NB4 (cell line): ENCODE results near the gene OBSCN.

Experiments
- DNase-seq: peaks from one replicate; pipeline ENCODE4 v3.0.0; 2010; ENCODE audit warnings: low read depth
- H3K4me3 ChIP-seq: one replicate; pipeline ENCODE4 v1.5.1; 2011; ENCODE audit warnings: mild to moderate bottlenecking, low read depth, low read length, moderate library complexity
- MYC ChIP-seq: IDR thresholded peaks from 2 replicates; pipeline ENCODE4 v1.6.1; 2011; ENCODE audit warnings: low read depth, low read length
- POLR2A ChIP-seq: IDR thresholded peaks from 2 replicates; pipeline ENCODE4 v1.6.1; 2011; ENCODE audit warnings: mild to moderate bottlenecking; ENCODE audit not compliant: insufficient read length; ENCODE audit errors: extremely low read depth
- TF ChIP-seq, protein P1 (sequence below): IDR thresholded peaks from 2 replicates; pipeline ENCODE4 v1.6.1; 2011; ENCODE audit warnings: low read depth, low read length
- TF ChIP-seq, protein P2 (sequence below): IDR thresholded peaks from one replicate; pipeline ENCODE4 v1.5.1; 2012; ENCODE audit warnings: low read depth, low read length

OBSCN gene

DNA sequence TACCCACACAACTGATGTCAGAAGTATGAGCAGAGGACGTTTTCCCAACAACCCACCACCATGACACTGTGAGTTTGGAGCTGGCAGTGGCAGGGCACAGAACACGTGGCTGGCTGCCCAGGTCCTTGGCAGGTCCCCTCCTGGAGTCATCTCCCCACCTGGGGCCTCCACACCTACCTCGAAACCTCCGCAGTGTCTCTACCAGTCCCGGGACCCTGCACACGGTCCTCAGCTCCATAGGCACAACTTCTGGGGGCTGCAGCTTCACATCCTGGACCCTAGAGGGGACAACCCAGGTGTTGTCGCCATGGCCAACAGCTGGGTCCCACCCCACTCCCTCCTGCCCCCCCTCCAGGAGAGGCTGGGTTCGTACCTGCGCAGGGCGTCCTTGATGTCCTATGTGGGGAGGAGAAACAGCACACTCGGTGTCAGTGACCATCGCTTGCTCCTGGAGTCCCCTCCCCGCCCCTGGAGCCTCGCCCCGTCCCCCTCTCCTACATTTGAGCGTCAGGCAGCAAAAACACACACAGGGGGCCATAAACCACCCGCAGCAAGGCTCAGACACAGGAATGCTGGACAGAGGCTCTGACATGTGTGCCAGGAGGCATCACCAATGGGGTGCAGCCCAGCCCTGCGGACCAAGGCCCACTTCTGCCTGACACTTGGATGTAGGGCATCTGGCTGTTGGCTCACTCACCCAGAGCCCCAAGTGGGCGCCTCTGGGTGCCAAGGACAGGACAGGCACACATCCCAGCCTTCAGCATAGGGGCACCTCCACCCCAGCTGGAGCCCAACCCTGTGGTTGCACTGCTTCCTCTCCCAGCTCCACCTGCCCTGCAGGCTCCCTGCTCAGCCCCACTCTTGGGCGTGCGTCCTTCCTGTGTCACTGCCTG is 189.2 kb downstream of the OBSCN start:
- DNase-seq = no peak
- H3K4me3 ChIP-seq = no peak overlapping the region
- TF ChIP-seq, protein P1, sequence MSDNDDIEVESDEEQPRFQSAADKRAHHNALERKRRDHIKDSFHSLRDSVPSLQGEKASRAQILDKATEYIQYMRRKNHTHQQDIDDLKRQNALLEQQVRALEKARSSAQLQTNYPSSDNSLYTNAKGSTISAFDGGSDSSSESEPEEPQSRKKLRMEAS = no peak
- TF ChIP-seq, protein P2, sequence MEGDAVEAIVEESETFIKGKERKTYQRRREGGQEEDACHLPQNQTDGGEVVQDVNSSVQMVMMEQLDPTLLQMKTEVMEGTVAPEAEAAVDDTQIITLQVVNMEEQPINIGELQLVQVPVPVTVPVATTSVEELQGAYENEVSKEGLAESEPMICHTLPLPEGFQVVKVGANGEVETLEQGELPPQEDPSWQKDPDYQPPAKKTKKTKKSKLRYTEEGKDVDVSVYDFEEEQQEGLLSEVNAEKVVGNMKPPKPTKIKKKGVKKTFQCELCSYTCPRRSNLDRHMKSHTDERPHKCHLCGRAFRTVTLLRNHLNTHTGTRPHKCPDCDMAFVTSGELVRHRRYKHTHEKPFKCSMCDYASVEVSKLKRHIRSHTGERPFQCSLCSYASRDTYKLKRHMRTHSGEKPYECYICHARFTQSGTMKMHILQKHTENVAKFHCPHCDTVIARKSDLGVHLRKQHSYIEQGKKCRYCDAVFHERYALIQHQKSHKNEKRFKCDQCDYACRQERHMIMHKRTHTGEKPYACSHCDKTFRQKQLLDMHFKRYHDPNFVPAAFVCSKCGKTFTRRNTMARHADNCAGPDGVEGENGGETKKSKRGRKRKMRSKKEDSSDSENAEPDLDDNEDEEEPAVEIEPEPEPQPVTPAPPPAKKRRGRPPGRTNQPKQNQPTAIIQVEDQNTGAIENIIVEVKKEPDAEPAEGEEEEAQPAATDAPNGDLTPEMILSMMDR = no peak
- TF ChIP-seq MYC (no peak), POLR2A (no peak)

DNA sequence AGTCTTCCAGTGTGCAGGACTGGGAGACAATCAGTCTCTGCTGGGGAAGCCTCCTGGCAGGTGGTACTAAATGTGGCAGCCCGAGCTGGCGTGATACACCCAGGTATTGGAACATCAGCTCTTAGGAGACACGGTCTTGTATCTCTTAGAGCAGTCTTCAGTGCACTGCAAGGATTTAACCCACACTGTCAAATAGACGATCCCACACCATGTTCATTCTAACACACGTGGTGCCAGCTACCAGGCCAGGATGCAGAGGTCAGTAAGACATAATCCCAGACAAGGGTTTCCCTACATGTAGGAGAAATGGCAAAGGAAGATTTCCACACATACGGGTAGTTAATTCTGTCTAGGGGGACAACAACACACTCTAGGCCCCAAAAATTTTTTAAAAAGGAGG is 190.1 kb downstream of the OBSCN start:
- DNase-seq = no peak
- H3K4me3 ChIP-seq = no peak overlapping the region
- TF ChIP-seq, protein P1 = no peak
- no peak for TF ChIP-seq POLR2A
- no peak for TF ChIP-seq MYC
- TF ChIP-seq, protein P2 = no peak

DNA sequence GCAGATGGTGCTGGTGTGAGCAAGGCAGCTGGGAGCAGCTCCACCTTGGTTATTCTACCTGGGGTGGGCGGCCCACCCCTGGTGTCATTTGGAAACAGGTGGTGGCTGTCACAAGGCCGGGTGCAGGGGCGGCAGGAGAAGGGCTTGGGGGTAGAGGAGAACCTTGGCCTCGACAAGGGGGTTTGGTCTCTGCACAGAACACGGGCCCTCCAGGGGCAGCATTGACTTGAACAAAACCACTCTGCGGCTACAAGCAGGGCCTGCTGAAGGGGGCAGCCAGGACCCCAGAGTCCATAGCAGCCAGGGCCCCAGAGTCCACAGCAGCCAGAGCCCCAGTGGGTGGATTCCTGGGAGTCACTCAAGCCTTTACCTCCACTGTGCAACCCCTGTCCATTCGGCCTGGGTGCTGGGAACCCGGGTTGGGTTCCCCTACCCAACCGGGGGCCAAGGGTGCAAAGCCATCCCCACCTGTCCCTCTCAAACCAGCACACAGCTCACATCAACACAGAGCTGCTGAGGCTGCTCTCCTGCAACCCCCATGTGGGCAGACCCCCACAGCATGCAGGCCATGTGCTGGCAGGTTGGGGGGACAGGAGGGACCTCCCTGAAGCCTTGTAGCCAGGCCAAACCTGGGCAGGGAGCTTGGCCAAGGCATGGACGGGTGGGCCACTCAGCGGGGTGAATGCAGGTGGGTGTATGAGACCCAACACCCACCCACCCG is 191.1 kb downstream of the OBSCN start:
- TF ChIP-seq MYC = no peak
- no peak for TF ChIP-seq POLR2A
- TF ChIP-seq, protein P2 = no peak
- TF ChIP-seq, protein P1 = no peak
- DNase-seq = no peak
- H3K4me3 ChIP-seq = no peak overlapping the region

DNA sequence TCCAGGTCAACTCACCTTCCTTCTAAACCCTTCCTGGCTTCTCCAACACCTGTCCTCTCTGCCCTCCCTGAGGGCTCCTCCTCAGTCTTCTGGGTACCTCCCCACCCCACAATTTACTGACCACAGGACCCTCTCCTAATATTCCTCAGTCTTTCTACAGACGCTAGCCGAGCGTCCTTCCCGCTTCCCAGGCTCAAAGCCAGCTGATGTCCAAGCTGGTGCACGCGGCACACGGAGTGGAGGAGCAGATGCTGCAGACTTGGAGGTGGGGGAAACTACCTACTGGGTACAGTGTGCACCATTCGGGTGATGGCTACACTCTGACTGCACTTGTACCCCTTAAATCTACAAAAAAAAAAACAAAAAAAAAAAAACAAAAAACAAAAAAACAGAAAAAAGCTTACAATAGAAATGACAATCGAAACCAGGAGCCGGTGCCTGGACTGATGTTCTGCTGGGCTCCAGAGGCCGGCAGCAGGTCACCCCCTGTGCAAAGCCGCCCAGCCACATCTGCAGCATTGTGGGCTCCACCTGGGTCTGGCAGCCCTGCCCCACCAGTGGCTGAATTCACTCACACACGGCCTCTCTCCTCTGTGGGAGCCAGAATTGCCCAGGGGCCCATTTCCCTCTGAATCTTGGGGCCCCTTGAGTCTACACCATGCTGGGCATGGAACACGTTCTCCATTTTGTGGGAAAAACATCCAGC is 191.8 kb downstream of the OBSCN start:
- H3K4me3 ChIP-seq = no peak overlapping the region
- TF ChIP-seq, protein P2 = no peak
- TF ChIP-seq POLR2A (no peak), MYC (no peak)
- TF ChIP-seq, protein P1 = no peak
- DNase-seq = no peak

DNA sequence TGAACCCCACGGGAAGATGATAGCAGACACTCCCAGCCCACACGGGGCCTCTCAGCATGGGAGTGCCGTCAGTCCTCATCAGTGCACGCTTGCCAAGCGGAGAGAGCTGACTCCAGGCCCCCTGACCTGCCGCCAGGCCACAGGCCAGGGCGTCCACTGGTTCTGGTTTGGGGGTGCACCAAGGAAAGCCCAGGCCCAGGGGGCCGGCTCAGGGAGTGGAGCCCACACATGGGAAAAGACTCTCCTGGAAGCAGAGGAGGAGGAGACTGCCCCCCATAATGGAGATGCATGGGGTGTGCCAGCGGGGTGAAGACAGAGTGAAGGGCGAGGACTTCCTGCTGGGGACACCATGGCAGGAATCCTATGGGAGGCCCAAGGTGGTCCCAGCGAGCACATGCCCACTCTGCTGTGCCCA is 192.4 kb downstream of the OBSCN start:
- no peak for DNase-seq
- no peak overlapping the region for H3K4me3 ChIP-seq
- TF ChIP-seq MYC (no peak), POLR2A (no peak)
- TF ChIP-seq, protein P2 = no peak
- TF ChIP-seq, protein P1 = no peak
